Fibroblast of lung (primary cell): Measurements from ENCODE around the gene C3orf70.

Source experiments
- CTCF ChIP-seq, 2 donors: IDR thresholded peaks in 1 of 2; conservative IDR thresholded peaks in 1 of 2; 1 replicate in 1 of 2; 2 replicates in 1 of 2; pipeline ENCODE4 v1.5.1; 2011 to 2012; ENCODE audit warnings: low read length in 2 of 2, control low read depth in 1 of 2, inconsistent platforms in 1 of 2, low read depth in 1 of 2, mild to moderate bottlenecking in 1 of 2
- EZH2 ChIP-seq: IDR thresholded peaks from 2 replicates; pipeline ENCODE4 v1.5.1; 2012; ENCODE audit warnings: low read length, control low read depth, mild to moderate bottlenecking; ENCODE audit errors: missing control alignments

GRCh38 chr3:185049710-185050109 lies 103.2 kb downstream of the C3orf70 start:
- TF ChIP-seq EZH2 = no peak
- TF ChIP-seq CTCF (conservative IDR thresholded peaks at IDR 0.05 in 1 of 2, IDR thresholded peaks at IDR 0.05 in 1 of 2; ENCODE audit: low read depth in 1 of 2, low read length in 2 of 2) = no peak
